ENCODE data around the gene MRS2. TPM values are rescaled to one million over a fixed set of nuclear protein-coding genes. Genes with fewer than 3 reads are reported as not detected.
"Not testable (repeated sequence)": the region's sequence is repeated elsewhere in the genome, so short reads cannot be mapped to it uniquely, and the experiment has no call there.

The MRS2 gene
- total and polyA plus RNA-seq, 2 donors: 19.6 to 22.3 TPM

DNA sequence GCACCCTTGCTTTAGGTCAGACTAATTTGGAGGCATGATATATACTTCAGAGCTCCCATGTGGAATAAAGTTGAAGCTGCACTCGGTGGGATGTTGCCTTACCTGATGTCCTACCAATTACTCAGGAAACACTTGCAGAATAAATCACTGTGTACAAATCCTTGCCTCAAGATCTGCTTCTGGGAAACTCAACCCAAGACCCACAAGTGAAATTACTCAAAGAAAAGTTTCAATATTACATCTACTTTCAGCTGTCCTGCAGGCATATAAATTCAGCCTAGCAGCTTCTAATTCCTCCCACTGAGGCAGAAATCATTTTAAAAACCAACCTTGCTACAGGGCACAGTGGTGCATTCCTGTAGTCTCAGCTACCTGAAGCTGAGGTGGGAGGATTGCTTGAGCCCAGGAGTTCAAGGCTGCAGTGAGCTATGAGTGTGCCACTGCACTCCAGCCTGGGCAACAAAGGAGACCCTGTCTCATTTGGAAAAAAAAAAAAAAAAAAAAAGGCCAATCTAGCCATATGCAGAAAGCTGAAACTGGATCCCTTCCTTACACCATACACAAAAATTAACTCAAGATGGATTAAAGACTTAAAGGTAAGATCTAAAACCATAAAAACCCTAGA, 24.2 kb upstream of the MRS2 start:
- no peaks in the 10 kb centered on the region for H3K36me3 ChIP-seq (ENCODE audit: insufficient read depth)
- WGBS: 79% methylated on average over 1 of the region's 1 CpG
- no peak overlapping the region for H3K4me3 ChIP-seq (ENCODE audit: low read depth, low read length)
- no peak overlapping the region for H3K27ac ChIP-seq (ENCODE audit: low read depth)
- no peaks in the 10 kb centered on the region for H3K4me1 ChIP-seq (ENCODE audit: insufficient read depth)
- DNase-seq (ENCODE audit: extremely low spot score): no peak

DNA sequence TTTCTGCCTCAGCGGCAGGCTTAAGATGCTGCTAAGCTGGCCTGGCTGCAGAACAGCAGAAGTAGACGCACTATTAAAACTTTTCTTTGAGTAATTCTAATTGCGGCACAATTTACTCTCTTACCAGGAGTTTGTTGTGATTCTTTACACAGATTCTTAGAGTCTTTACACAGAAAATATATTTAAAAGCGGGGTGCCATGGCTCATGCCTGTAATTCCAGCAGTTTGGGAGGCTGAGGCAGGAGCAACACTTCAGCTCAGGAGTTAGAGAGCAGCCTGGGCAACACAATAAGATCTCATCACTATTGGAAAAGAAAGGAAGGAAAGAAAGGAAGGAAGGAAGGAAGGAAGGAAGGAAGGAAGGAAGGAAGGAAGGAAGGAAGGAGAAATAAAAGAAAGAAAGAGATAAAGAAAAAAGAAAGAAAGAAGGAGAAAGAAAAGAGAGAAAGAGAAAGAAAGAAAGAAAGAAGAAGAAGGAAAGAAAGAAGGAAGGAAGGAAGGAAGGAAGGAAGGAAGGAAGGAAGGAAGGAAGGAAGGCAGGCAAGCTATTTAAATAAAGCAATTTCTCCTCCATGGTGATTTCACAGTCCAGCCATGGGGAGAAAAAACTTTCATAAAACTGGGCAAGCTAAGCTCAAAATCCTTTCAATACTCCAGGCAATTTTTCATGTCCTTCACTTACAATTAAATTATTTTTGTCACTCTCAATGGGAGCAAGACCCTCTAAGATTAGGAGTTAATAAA, 21.1 kb upstream of the MRS2 start:
- WGBS: 93% methylated on average over 4 of the region's 4 CpGs

GRCh38 chr6:24382220-24382540, 20.6 kb upstream of the MRS2 start:
- DNase-seq (ENCODE audit: extremely low spot score): no peak
- H3K4me3 ChIP-seq (ENCODE audit: low read depth, low read length): no peak overlapping the region
- no peaks in the 10 kb centered on the region for H3K36me3 ChIP-seq (ENCODE audit: insufficient read depth)
- 81% methylated on average over 1 of the region's 1 CpG for WGBS
- no peaks in the 10 kb centered on the region for H3K4me1 ChIP-seq (ENCODE audit: insufficient read depth)
- H3K27ac ChIP-seq (ENCODE audit: low read depth): no peak overlapping the region

More for the DNA sequence above, 21.1 kb upstream of the MRS2 start:
- Histone ChIP-seq H3K27ac (ENCODE audit: low read depth) (no peak overlapping the region), H3K4me3 (ENCODE audit: low read depth, low read length) (no peak overlapping the region), H3K36me3 (ENCODE audit: insufficient read depth) (no peaks in the 10 kb centered on the region), H3K4me1 (ENCODE audit: insufficient read depth) (no peaks in the 10 kb centered on the region)
- no peak for DNase-seq (ENCODE audit: extremely low spot score)

DNA sequence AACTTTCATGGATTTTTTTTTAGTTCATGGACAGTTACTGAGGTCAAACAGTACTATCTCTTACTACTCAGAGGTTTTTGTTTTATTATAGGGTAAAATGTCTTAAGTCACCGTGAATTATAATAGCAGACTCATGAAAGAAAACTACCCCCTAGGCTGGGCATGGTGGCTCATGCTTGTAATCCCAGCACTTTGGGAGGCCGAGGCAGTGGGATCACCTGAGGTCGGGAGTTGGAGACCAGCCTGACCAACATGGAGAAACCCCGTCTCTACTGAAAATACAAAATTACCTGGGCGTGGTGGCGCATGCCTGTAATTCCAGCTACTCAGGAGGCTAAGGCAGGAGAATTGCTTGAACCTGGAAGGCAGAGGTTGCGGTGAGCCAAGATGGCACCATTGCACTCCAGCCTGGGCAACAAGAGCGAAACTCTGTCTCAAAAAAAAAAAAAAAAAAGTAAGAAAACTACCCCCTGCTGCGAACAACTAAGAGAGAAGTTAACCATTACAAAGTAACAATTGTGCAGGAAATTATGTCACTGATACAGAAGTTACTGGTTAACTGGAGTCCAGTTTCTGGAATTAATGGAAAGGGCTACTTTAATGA, 19.7 kb upstream of the MRS2 start:
- DNase-seq (ENCODE audit: extremely low spot score); H3K27ac ChIP-seq (ENCODE audit: low read depth); H3K4me1 ChIP-seq (ENCODE audit: insufficient read depth); H3K4me3 ChIP-seq (ENCODE audit: low read depth, low read length); H3K36me3 ChIP-seq (ENCODE audit: insufficient read depth): not testable (repeated sequence)
- WGBS: 93% methylated on average over 9 of the region's 9 CpGs

DNA sequence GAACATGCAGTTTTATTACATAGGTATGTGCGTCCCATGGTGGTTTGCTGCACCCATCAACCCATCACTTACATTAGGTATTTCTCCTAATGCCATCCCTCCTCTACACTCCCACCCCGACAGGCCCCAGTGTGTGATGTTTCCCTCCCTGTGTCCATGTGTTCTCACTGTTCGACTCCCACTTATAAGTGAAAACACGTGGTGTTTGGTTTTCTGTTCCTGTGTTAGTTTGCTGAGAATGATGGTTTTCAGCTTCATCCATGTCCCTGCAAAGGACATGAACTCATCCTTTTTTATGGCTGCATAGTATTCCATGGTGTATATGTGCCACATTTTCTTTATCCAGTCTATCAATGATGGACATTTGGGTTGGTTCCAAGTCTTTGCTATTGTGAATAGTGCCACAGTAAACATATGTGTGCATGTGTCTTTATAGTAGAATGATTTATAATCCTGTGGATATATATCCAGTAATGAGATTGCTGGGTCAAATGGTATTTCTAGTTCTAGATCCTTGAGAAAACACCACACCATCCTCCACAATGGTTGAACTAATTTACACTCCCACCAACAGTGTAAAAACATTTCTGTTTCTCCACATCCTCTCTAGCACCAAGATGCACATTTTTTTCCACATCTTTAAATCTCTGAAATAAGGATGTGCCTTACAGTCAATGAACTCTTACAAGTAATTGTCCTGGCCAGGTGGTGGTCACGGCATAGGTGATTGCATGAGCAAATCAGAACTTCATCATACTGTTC, 18.2 kb upstream of the MRS2 start:
- H3K36me3 ChIP-seq (ENCODE audit: insufficient read depth); H3K4me1 ChIP-seq (ENCODE audit: insufficient read depth); H3K27ac ChIP-seq (ENCODE audit: low read depth); H3K4me3 ChIP-seq (ENCODE audit: low read depth, low read length); DNase-seq (ENCODE audit: extremely low spot score): not testable (repeated sequence)
- 90% methylated on average over 5 of the region's 5 CpGs for WGBS

GRCh38 chr6:24385536-24386269, 17.0 kb upstream of the MRS2 start:
- no peak overlapping the region for H3K27ac ChIP-seq (ENCODE audit: low read depth)
- H3K4me3 ChIP-seq (ENCODE audit: low read depth, low read length): no peak overlapping the region
- 73% methylated on average over 8 of the region's 8 CpGs for WGBS
- no peaks in the 10 kb centered on the region for H3K36me3 ChIP-seq (ENCODE audit: insufficient read depth)
- H3K4me1 ChIP-seq (ENCODE audit: insufficient read depth): no peaks in the 10 kb centered on the region
- no peak for DNase-seq (ENCODE audit: extremely low spot score)

- Histone ChIP-seq H3K4me1 (ENCODE audit: insufficient read depth) (no peaks in the 10 kb centered on the region), H3K36me3 (ENCODE audit: insufficient read depth) (no peaks in the 10 kb centered on the region), H3K4me3 (ENCODE audit: low read depth, low read length) (no peak overlapping the region), H3K27ac (ENCODE audit: low read depth) (no peak overlapping the region)
- 82% methylated on average over 1 of the region's 1 CpG for WGBS
- peak; percentile 14 for DNase-seq (ENCODE audit: extremely low spot score)
These were observed 14.9 kb upstream of the MRS2 start for GRCh38 chr6:24387818-24388217.

DNA sequence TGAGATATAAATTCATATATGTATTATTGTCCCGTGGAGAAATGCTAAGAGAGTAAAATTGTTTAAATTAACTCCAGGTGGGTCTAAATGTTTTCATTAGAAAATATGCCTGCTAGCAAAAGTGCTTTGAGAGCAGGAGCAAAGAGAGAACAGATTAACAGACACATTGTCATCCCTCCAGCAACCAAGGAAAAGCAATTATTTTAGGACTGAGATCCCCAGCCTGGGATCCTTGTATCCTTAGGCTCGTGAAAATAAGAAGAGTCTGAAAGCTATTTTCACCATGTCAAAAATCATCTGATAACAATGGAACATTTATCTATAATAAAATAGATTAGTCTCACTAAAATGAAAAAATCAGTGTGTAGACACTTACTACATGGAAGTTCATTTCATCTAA, 11.5 kb upstream of the MRS2 start:
- 47% methylated on average over 2 of the region's 2 CpGs for WGBS
- H3K36me3 ChIP-seq (ENCODE audit: insufficient read depth): no peaks in the 10 kb centered on the region

GRCh38 chr6:24391756-24392405, 10.9 kb upstream of the MRS2 start:
- H3K36me3 ChIP-seq (ENCODE audit: insufficient read depth): no peaks in the 10 kb centered on the region
- H3K4me1 ChIP-seq (ENCODE audit: insufficient read depth): no peaks in the 10 kb centered on the region
- no peak for DNase-seq (ENCODE audit: extremely low spot score)
- WGBS: 76% methylated on average over 2 of the region's 2 CpGs
- no peak overlapping the region for H3K27ac ChIP-seq (ENCODE audit: low read depth)
- H3K4me3 ChIP-seq (ENCODE audit: low read depth, low read length): no peak overlapping the region

More for the DNA sequence above, 11.5 kb upstream of the MRS2 start:
- no peak overlapping the region for H3K4me3 ChIP-seq (ENCODE audit: low read depth, low read length)
- H3K4me1 ChIP-seq (ENCODE audit: insufficient read depth): no peaks in the 10 kb centered on the region
- H3K27ac ChIP-seq (ENCODE audit: low read depth): no peak overlapping the region
- no peak for DNase-seq (ENCODE audit: extremely low spot score)

- 77% methylated on average over 2 of the region's 2 CpGs for WGBS
- no peaks in the 10 kb centered on the region for H3K4me1 ChIP-seq (ENCODE audit: insufficient read depth)
- no peaks in the 10 kb centered on the region for H3K36me3 ChIP-seq (ENCODE audit: insufficient read depth)
- no peak overlapping the region for H3K4me3 ChIP-seq (ENCODE audit: low read depth, low read length)
- H3K27ac ChIP-seq (ENCODE audit: low read depth): no peak overlapping the region
- no peak for DNase-seq (ENCODE audit: extremely low spot score)
These were observed 8.5 kb upstream of the MRS2 start for GRCh38 chr6:24394061-24394779.

DNA sequence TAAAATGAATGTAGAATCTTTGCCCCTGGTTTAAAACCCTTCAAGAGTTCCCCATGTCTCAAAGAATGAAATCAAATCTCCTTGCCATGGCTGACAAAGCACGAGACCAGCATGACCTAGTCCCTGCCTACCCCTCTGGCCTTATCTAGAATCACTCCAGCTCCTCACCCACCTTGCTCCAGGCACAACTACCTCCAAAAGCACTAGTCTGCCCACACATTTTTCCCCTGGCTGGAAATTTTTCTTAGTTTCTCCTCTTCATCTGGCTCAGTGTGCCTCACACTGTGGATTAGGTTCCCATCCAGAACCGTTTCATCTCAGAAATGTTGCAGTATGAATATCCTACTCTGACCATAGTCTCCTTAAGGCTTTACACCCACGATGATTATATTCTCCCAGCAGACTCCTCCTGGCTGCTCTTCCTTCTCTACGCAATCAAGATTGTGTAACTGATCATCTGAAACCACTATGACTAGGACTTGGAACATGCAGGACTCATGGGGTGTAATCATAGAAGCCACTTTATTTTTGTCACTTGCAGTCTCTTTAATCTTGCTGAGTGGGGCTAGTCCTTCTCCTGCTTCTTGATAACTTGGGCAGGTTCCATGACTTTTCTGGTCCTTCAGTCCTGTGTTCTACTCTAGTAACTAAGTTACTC, 7.8 kb upstream of the MRS2 start:
- Histone ChIP-seq H3K4me3 (ENCODE audit: low read depth, low read length) (no peak overlapping the region), H3K36me3 (ENCODE audit: insufficient read depth) (no peaks in the 10 kb centered on the region), H3K27ac (ENCODE audit: low read depth) (no peak overlapping the region), H3K4me1 (ENCODE audit: insufficient read depth) (no peaks in the 10 kb centered on the region)
- DNase-seq (ENCODE audit: extremely low spot score): no peak
- 81% methylated on average over 4 of the region's 4 CpGs for WGBS

GRCh38 chr6:24396824-24397223, 5.9 kb upstream of the MRS2 start:
- 84% methylated on average over 1 of the region's 1 CpG for WGBS
- no peak overlapping the region for H3K27ac ChIP-seq (ENCODE audit: low read depth)
- no peaks in the 10 kb centered on the region for H3K36me3 ChIP-seq (ENCODE audit: insufficient read depth)
- H3K4me3 ChIP-seq (ENCODE audit: low read depth, low read length): no peak overlapping the region
- no peaks in the 10 kb centered on the region for H3K4me1 ChIP-seq (ENCODE audit: insufficient read depth)
- DNase-seq (ENCODE audit: extremely low spot score): no peak

Data from urinary bladder (tissue), 4 donors.